GM18861 (cell line): ENCODE measurements around the gene FOSB.
"Not testable (repeated sequence)": the region's sequence is repeated elsewhere in the genome, so short reads cannot be mapped to it uniquely, and the experiment has no call there.

Experiments used
- ATAC-seq: cut with Tn5 transposase; IDR thresholded peaks from one replicate; pipeline ENCODE4 v1.9.1; 2021; ENCODE audit not compliant: unreplicated experiment

The FOSB gene

GRCh38 chr19:45503909-45504308 is 36.1 kb downstream of the FOSB start:
- no peak for ATAC-seq

- no peak for ATAC-seq
Observed at GRCh38 chr19:45505151-45505995, 37.6 kb downstream of the FOSB start.

- ATAC-seq = no peak
Observed at GRCh38 chr19:45505996-45506245, 38.1 kb downstream of the FOSB start.

- ATAC-seq = peak; percentile 38
Observed at GRCh38 chr19:45506246-45506988, 38.6 kb downstream of the FOSB start.

GRCh38 chr19:45506989-45507871 is 39.4 kb downstream of the FOSB start, which contains the start of gene VASP:
Gene VASP (plus strand): TSS chr19:45507479. CDS start chr19:45507772, 293 bp downstream.
- peak; percentile 39 for ATAC-seq

- ATAC-seq = no peak
Observed at GRCh38 chr19:45507872-45508416, 40.1 kb downstream of the FOSB start.

- no peak for ATAC-seq
Observed at GRCh38 chr19:45508417-45508860, 40.6 kb downstream of the FOSB start.

- ATAC-seq = no peak
Observed at GRCh38 chr19:45508861-45509691, 41.3 kb downstream of the FOSB start.

GRCh38 chr19:45509692-45510015 is 41.9 kb downstream of the FOSB start:
- no peak for ATAC-seq

- not testable (repeated sequence) for ATAC-seq
Observed at GRCh38 chr19:45510352-45510751, 42.6 kb downstream of the FOSB start.

- ATAC-seq = no peak
Observed at GRCh38 chr19:45511074-45511473, 43.3 kb downstream of the FOSB start.

- no peak for ATAC-seq
Observed at GRCh38 chr19:45512881-45513483, 45.2 kb downstream of the FOSB start.

- no peak for ATAC-seq
Observed at GRCh38 chr19:45514376-45515051, 46.7 kb downstream of the FOSB start.

- no peak for ATAC-seq
Observed at GRCh38 chr19:45515081-45515624, 47.4 kb downstream of the FOSB start.

- ATAC-seq = no peak
Observed at GRCh38 chr19:45515807-45516401, 48.1 kb downstream of the FOSB start.

GRCh38 chr19:45517238-45517637 is 49.4 kb downstream of the FOSB start:
- no peak for ATAC-seq

- ATAC-seq = no peak
Observed at GRCh38 chr19:45517641-45518468, 50.1 kb downstream of the FOSB start.

- no peak for ATAC-seq
Observed at GRCh38 chr19:45518469-45518826, 50.7 kb downstream of the FOSB start.
